Stimulated activated CD8-positive, alpha-beta memory T cell treated with anti-CD3 and anti-CD28 coated beads, Interleukin-15, amount 100 ng/mL, for 24 hours (primary cell): Measurements from ENCODE around the gene MATN3.

Experiments
- DNase-seq: peaks from one replicate; pipeline ENCODE4 v3.0.0-alpha.2; 2020; ENCODE audit warnings: low read depth

The MATN3 gene

GRCh38 chr2:20005067-20005627 is 7.3 kb downstream of the MATN3 start:
- DNase-seq, result no peak

- DNase-seq, result no peak
Measured at GRCh38 chr2:20001361-20001863, 11.1 kb downstream of the MATN3 start.

GRCh38 chr2:19993731-19994130 is 18.7 kb downstream of the MATN3 start:
- DNase-seq, result no peak

- no peak for DNase-seq
Measured at GRCh38 chr2:19991895-19992294, 20.6 kb downstream of the MATN3 start.

GRCh38 chr2:19990416-19990728 is 22.1 kb downstream of the MATN3 start:
- DNase-seq, result no peak

GRCh38 chr2:19989667-19990415 is 22.6 kb downstream of the MATN3 start, which contains the start of gene WDR35:
TSS of gene WDR35 (minus strand) at chr2:19990105. CDS start at chr2:19990015, 90 bp downstream.
- DNase-seq, result peak; percentile 95

GRCh38 chr2:19989342-19989666 is 23.2 kb downstream of the MATN3 start:
- no peak for DNase-seq

GRCh38 chr2:19988600-19988999 is 23.9 kb downstream of the MATN3 start:
- DNase-seq, result no peak

- no peak for DNase-seq
Measured at GRCh38 chr2:19987936-19988335, 24.5 kb downstream of the MATN3 start.

- no peak for DNase-seq
Measured at GRCh38 chr2:19982268-19982667, 30.2 kb downstream of the MATN3 start.

GRCh38 chr2:19979932-19980331 is 32.5 kb downstream of the MATN3 start:
- DNase-seq, result no peak

GRCh38 chr2:19973466-19973865 is 39.0 kb downstream of the MATN3 start:
- DNase-seq, result no peak

- DNase-seq, result no peak
Measured at GRCh38 chr2:19971691-19972090, 40.8 kb downstream of the MATN3 start.

GRCh38 chr2:19963386-19963785 is 49.1 kb downstream of the MATN3 start:
- DNase-seq, result no peak

GRCh38 chr2:19955544-19956422 is 56.7 kb downstream of the MATN3 start:
- DNase-seq, result no peak

- no peak for DNase-seq
Measured at GRCh38 chr2:19949071-19949470, 63.4 kb downstream of the MATN3 start.

GRCh38 chr2:19947184-19947940 is 65.1 kb downstream of the MATN3 start:
- DNase-seq, result no peak

- DNase-seq, result no peak
Measured at GRCh38 chr2:19944205-19944845, 68.1 kb downstream of the MATN3 start.

GRCh38 chr2:19943189-19943588 is 69.3 kb downstream of the MATN3 start:
- DNase-seq, result no peak

- no peak for DNase-seq
Measured at GRCh38 chr2:19942199-19942598, 70.3 kb downstream of the MATN3 start.
